Femur (tissue), 1 donor: ENCODE measurements around the gene PPP1R10.
"Not testable (repeated sequence)": the region's sequence is repeated elsewhere in the genome, so short reads cannot be mapped to it uniquely, and the experiment has no call there.

ENCODE experiments used
- DNase-seq: peaks from one replicate; pipeline ENCODE4 v3.0.0-alpha.2; 2017

PPP1R10 gene

GRCh38 chr6:30616811-30617564 is at the start of gene PPP1R10:
TSS of gene PPP1R10 (minus strand) at chr6:30617243. CDS start at chr6:30609944, 7,299 bp downstream.
- DNase-seq: peak; percentile 100

GRCh38 chr6:30666300-30666699 is 49.3 kb upstream of the PPP1R10 start:
- DNase-seq: not testable (repeated sequence)

- DNase-seq: no peak
These were observed 48.1 kb upstream of the PPP1R10 start for GRCh38 chr6:30664994-30665767.

- DNase-seq: not testable (repeated sequence)
These were observed 40.9 kb upstream of the PPP1R10 start for GRCh38 chr6:30657922-30658321.

- DNase-seq: no peak
These were observed 40.4 kb upstream of the PPP1R10 start for GRCh38 chr6:30657454-30657853.

GRCh38 chr6:30656513-30656912 is 39.5 kb upstream of the PPP1R10 start:
- peak; percentile 38 for DNase-seq

- DNase-seq: no peak
These were observed 38.7 kb upstream of the PPP1R10 start for GRCh38 chr6:30655743-30656094.

- no peak for DNase-seq
These were observed 38.0 kb upstream of the PPP1R10 start for GRCh38 chr6:30654798-30655742.

- DNase-seq: no peak
These were observed 34.1 kb upstream of the PPP1R10 start for GRCh38 chr6:30651143-30651542.

GRCh38 chr6:30647242-30648116 is 30.4 kb upstream of the PPP1R10 start:
- peak; percentile 65 for DNase-seq

- peak; percentile 96 for DNase-seq
These were observed 29.6 kb upstream of the PPP1R10 start, which contains the start of gene C6orf136 for GRCh38 chr6:30646450-30647241. TSS of gene C6orf136 (plus strand) at chr6:30647133. CDS start at chr6:30647232, 99 bp downstream.

- DNase-seq: no peak
These were observed 28.9 kb upstream of the PPP1R10 start for GRCh38 chr6:30645989-30646388.

- no peak for DNase-seq
These were observed 27.7 kb upstream of the PPP1R10 start for GRCh38 chr6:30644769-30645168.

GRCh38 chr6:30643656-30644055 is 26.6 kb upstream of the PPP1R10 start:
- no peak for DNase-seq

GRCh38 chr6:30641048-30641447 is 24.0 kb upstream of the PPP1R10 start:
- no peak for DNase-seq

GRCh38 chr6:30640481-30640880 is 23.4 kb upstream of the PPP1R10 start:
- no peak for DNase-seq

- no peak for DNase-seq
These were observed 18.8 kb upstream of the PPP1R10 start for GRCh38 chr6:30635834-30636233.

- DNase-seq: peak; percentile 94
These were observed 9.7 kb upstream of the PPP1R10 start, which contains the start of gene ATAT1 for GRCh38 chr6:30626484-30627366. TSS of gene ATAT1 (plus strand) at chr6:30626874.

- DNase-seq: no peak
These were observed 8.5 kb upstream of the PPP1R10 start for GRCh38 chr6:30625511-30625910.

GRCh38 chr6:30619561-30619960 is 2.5 kb upstream of the PPP1R10 start:
- no peak for DNase-seq
